Right lobe of liver (tissue), 4 donors: ENCODE results near the gene OSBPL2.

Experiments
- POLR2A ChIP-seq: fragments of 450-650 bp; IDR thresholded peaks from one replicate; pipeline ENCODE4 v1.6.1; 2017; ENCODE audit warnings: antibody characterized with exemption, mild to moderate bottlenecking
- TF ChIP-seq, protein P1 (sequence below), 4 donors: fragments of 200-600 bp in 3 of 4; fragments of 450-650 bp in 1 of 4; IDR thresholded peaks; one replicate each; pipeline versions ENCODE4 v1.5.1 to v1.8.0; 2016 to 2022; ENCODE audit warnings: antibody characterized with exemption in 4 of 4, mild to moderate bottlenecking in 2 of 4
- donor health status: DM: no; HTN: no; CAD: no.
- donor health status: DM: no; HTN: no; CAD: no.
- donor health status: DM: no; HTN: yes; CAD: no.

- TF ChIP-seq, protein P1, sequence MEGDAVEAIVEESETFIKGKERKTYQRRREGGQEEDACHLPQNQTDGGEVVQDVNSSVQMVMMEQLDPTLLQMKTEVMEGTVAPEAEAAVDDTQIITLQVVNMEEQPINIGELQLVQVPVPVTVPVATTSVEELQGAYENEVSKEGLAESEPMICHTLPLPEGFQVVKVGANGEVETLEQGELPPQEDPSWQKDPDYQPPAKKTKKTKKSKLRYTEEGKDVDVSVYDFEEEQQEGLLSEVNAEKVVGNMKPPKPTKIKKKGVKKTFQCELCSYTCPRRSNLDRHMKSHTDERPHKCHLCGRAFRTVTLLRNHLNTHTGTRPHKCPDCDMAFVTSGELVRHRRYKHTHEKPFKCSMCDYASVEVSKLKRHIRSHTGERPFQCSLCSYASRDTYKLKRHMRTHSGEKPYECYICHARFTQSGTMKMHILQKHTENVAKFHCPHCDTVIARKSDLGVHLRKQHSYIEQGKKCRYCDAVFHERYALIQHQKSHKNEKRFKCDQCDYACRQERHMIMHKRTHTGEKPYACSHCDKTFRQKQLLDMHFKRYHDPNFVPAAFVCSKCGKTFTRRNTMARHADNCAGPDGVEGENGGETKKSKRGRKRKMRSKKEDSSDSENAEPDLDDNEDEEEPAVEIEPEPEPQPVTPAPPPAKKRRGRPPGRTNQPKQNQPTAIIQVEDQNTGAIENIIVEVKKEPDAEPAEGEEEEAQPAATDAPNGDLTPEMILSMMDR (IDR thresholded peaks at IDR 0.05): no peak
- TF ChIP-seq POLR2A: no peak
Measured at GRCh38 chr20:62234339-62234738, 4.0 kb upstream of the OSBPL2 start.
